ENCODE data around the gene USP25.

USP25 gene

GRCh38 chr21:15729674-15730483 is at the start of gene USP25:
USP25 (plus strand) TSS chr21:15729982; CDS start chr21:15730394, 412 bp downstream.
- ATAC-seq, result peak; percentile 74 to 78

- peak in 1 of 2 donors; percentile 35 for ATAC-seq
Measured at GRCh38 chr21:15682186-15682895, 47.4 kb upstream of the USP25 start.

GRCh38 chr21:15682977-15683376 is 46.8 kb upstream of the USP25 start:
- ATAC-seq, result peak in 1 of 2 donors; percentile 41

GRCh38 chr21:15686506-15686905 is 43.3 kb upstream of the USP25 start:
- ATAC-seq, result no peak

GRCh38 chr21:15687208-15687607 is 42.6 kb upstream of the USP25 start:
- peak in 1 of 2 donors; percentile 45 for ATAC-seq

GRCh38 chr21:15688016-15688415 is 41.8 kb upstream of the USP25 start:
- ATAC-seq, result no peak

- no peak for ATAC-seq
Measured at GRCh38 chr21:15688809-15689208, 41.0 kb upstream of the USP25 start.

- ATAC-seq, result no peak
Measured at GRCh38 chr21:15692711-15693110, 37.1 kb upstream of the USP25 start.

GRCh38 chr21:15695241-15695640 is 34.5 kb upstream of the USP25 start:
- ATAC-seq, result no peak

GRCh38 chr21:15701830-15702229 is 28.0 kb upstream of the USP25 start:
- ATAC-seq, result no peak

GRCh38 chr21:15703932-15704331 is 25.9 kb upstream of the USP25 start:
- ATAC-seq, result no peak

GRCh38 chr21:15706696-15707095 is 23.1 kb upstream of the USP25 start:
- ATAC-seq, result no peak

GRCh38 chr21:15713412-15713811 is 16.4 kb upstream of the USP25 start:
- ATAC-seq, result peak in 1 of 2 donors; percentile 24

GRCh38 chr21:15718711-15719110 is 11.1 kb upstream of the USP25 start:
- no peak for ATAC-seq

- no peak for ATAC-seq
Measured at GRCh38 chr21:15719976-15720375, 9.8 kb upstream of the USP25 start.

- ATAC-seq, result no peak
Measured at GRCh38 chr21:15722591-15723324, 7.0 kb upstream of the USP25 start.

GRCh38 chr21:15725949-15726348 is 3.8 kb upstream of the USP25 start:
- no peak for ATAC-seq

GRCh38 chr21:15728046-15728445 is 1.7 kb upstream of the USP25 start:
- no peak for ATAC-seq

GRCh38 chr21:15729346-15729673 is 472 bp upstream of the USP25 start:
- ATAC-seq, result no peak

- no peak for ATAC-seq
Measured at GRCh38 chr21:15730484-15731242, 881 bp downstream of the USP25 start.

GRCh38 chr21:15731243-15731613 is 1.4 kb downstream of the USP25 start:
- no peak for ATAC-seq

GRCh38 chr21:15732290-15732995 is 2.7 kb downstream of the USP25 start:
- peak; percentile 43 to 58 for ATAC-seq

All from activated CD4-positive, CD25-positive, alpha-beta regulatory T cell treated with anti-CD3 and anti-CD28 coated beads, Interleukin-2, amount 50 U/mL, for 24 hours (primary cell).